ENCODE data around the gene ATP11A. TPM values are rescaled to one million over a fixed set of nuclear protein-coding genes. Genes with fewer than 3 reads are reported as not detected.

Gene ATP11A
- total RNA-seq, 4 donors from 2014 or later: 23.3 to 35.5 (median 31.1) TPM

GRCh38 chr13:112831801-112832200, 142.0 kb downstream of the ATP11A start:
- no peak for DNase-seq (ENCODE audit: low spot score in 2 of 2)
- WGBS, 2 donors: 89 to 96% methylated on average over 13 of the region's 13 CpGs
- no peak overlapping the region for H3K4me3 ChIP-seq (ENCODE audit: low read depth, poor library complexity, severe bottlenecking)
- intact Hi-C loops (cut with DNase I; ENCODE audit: low total_unique reads): no loop called here
- TF ChIP-seq CTCF (IDR thresholded peaks at IDR 0.05) (no peak), POLR2A (IDR thresholded peaks at IDR 0.05) (no peak)

- no peak overlapping the region for H3K4me3 ChIP-seq (ENCODE audit: low read depth, poor library complexity, severe bottlenecking)
- TF ChIP-seq CTCF (IDR thresholded peaks at IDR 0.05): no peak
- TF ChIP-seq POLR2A (IDR thresholded peaks at IDR 0.05): no peak
- DNase-seq (ENCODE audit: low spot score in 2 of 2): no peak
- intact Hi-C loops (cut with DNase I; ENCODE audit: low total_unique reads): no loop called here
- 96 to 97% methylated on average over 23 of the region's 23 CpGs for WGBS, 2 donors
Observed at GRCh38 chr13:112832811-112833210, 143.0 kb downstream of the ATP11A start.

DNA sequence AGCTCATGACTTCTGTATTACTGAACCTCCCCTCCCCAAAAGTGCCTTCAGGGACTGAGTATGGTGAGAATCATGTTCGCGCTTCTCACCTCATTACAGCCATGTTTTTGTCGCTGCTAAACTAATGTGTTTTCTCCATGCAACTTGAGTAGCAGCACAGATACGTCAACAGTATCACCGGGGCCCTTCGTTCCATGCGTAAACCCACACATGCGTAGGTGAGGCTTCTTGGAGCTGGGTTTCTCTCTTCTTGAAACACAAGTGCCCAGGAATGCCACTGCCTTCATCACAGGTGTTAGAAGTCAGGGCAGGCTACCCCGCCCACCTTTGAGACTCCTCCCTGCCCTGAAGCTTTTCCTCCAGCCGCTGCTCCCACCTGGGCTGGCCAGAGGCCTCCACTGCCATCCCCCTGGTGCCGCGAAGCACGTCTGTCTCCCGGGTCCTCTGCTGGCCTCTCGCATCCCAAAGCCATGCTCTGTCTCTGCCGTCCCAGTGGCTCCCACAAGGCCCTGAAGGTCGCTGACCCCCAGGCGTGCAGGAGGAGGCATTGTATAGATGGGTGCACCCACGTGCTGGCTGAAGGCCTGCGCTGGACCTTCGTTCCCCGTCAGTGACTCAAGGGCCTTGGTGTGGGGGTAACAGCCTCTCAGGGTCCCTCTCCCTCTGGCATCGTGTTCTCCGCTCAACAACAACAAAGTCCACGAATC, 143.9 kb downstream of the ATP11A start:
- intact Hi-C loops (cut with DNase I; ENCODE audit: low total_unique reads): no loop called here
- WGBS, 2 donors: 93 to 94% methylated on average over 25 of the region's 25 CpGs
- no peak overlapping the region for H3K4me3 ChIP-seq (ENCODE audit: low read depth, poor library complexity, severe bottlenecking)
- TF ChIP-seq CTCF (IDR thresholded peaks at IDR 0.05) (no peak), POLR2A (IDR thresholded peaks at IDR 0.05) (no peak)
- DNase-seq (ENCODE audit: low spot score in 2 of 2): no peak

- no peak overlapping the region for H3K4me3 ChIP-seq (ENCODE audit: low read depth, poor library complexity, severe bottlenecking)
- DNase-seq (ENCODE audit: low spot score in 2 of 2): no peak
- WGBS, 2 donors: 89 to 93% methylated on average over 10 to 16 of the region's 16 CpGs
- no peak for TF ChIP-seq CTCF (IDR thresholded peaks at IDR 0.05)
- no peak for TF ChIP-seq POLR2A (IDR thresholded peaks at IDR 0.05)
- intact Hi-C loops (cut with DNase I; ENCODE audit: low total_unique reads): no loop called here
Observed at GRCh38 chr13:112835344-112835743, 145.5 kb downstream of the ATP11A start.

DNA sequence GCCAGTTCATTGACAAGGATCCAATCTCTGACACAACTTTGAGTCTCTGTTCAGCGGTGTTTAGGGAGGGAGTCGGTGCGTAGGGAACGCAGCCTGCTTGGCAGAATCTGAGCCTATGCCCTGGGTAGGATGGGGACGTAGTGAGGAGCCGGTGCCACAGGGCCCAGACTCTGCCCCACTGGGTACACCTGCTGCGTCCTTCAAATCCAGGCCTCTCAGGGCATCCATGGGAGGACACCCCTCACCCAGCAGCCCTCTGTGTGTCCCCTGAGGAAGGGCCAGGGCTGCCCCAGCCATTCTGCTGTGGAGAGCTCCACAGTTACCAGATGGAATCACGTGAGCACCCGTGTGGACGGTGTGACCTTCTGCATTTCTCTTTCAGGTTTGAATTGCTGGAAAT, 146.0 kb downstream of the ATP11A start:
- TF ChIP-seq POLR2A (IDR thresholded peaks at IDR 0.05) (no peak), CTCF (IDR thresholded peaks at IDR 0.05) (no peak)
- WGBS, 2 donors: 90 to 93% methylated on average over 10 of the region's 10 CpGs
- intact Hi-C loops (cut with DNase I; ENCODE audit: low total_unique reads): no loop called here
- H3K4me3 ChIP-seq (ENCODE audit: low read depth, poor library complexity, severe bottlenecking): no peak overlapping the region
- DNase-seq (ENCODE audit: low spot score in 2 of 2): no peak

- WGBS, 2 donors: 68 to 86% methylated on average over 12 of the region's 12 CpGs
- H3K4me3 ChIP-seq (ENCODE audit: low read depth, poor library complexity, severe bottlenecking): no peak overlapping the region
- intact Hi-C loops (cut with DNase I; ENCODE audit: low total_unique reads): no loop called here
- TF ChIP-seq POLR2A (IDR thresholded peaks at IDR 0.05) (no peak), CTCF (IDR thresholded peaks at IDR 0.05) (no peak)
- no peak for DNase-seq (ENCODE audit: low spot score in 2 of 2)
Observed at GRCh38 chr13:112836940-112837339, 147.1 kb downstream of the ATP11A start.
